GM12878 (cell line): Measurements from ENCODE around the gene KCTD12. TPM values are rescaled to one million over a fixed set of nuclear protein-coding genes. Genes with fewer than 3 reads are reported as not detected.

Experiments
- ATAC-seq: fragments of 200-7000 bp; cut with Tn5 transposase; 3 replicates; pipeline ENCODE4 v1.9.1; 2020; ENCODE audit warnings: mild to moderate bottlenecking, moderate library complexity
- BruUV-seq: library from RNA; stranded (reverse); fragments of 400-500 nt; replicated peaks from 2 replicates; lab custom pipeline; 2021; lab: Mats Ljungman, UMichigan
- CTCF ChIA-PET: fragments of 300-600 bp; sonication (Branson Sonifier 250); formaldehyde crosslinking; extraction: SDS; loops from one replicate; lab custom pipeline; 2021; ENCODE audit warnings: inconsistent platforms; lab: Yijun Ruan, JAX
- POLR2A ChIA-PET: fragments of 350-600 bp; formaldehyde crosslinking; extraction: SDS; loops from one replicate; lab custom pipeline; 2021; ENCODE audit warnings: inconsistent platforms; lab: Charles Lee
- RAD21 ChIA-PET: fragments of 300-600 bp; sonication (Branson Sonifier 250); formaldehyde crosslinking; loops from one replicate; lab custom pipeline; 2023; ENCODE audit warnings: antibody characterized with exemption; ENCODE audit not compliant: unreplicated experiment; lab: Charles Lee
- SMC1A ChIA-PET: fragments of 300-600 bp; sonication (Branson Sonifier 250); formaldehyde crosslinking; loops from one replicate; lab custom pipeline; 2023; ENCODE audit not compliant: unreplicated experiment, uncharacterized antibody; lab: Charles Lee
- DNase-seq: peaks from one replicate; pipeline ENCODE4 v3.0.0-alpha.2; 2011; ENCODE audit warnings: low read depth, low spot score
- FAIRE-seq: peaks from 3 replicates; lab custom pipeline; 2011; peaks lifted over from hg19 to GRCh38; lab: Jason Lieb, UNC
- H2AFZ ChIP-seq: 2 replicates; pipeline ENCODE4 v1.6.0; 2011; ENCODE audit warnings: low read depth, low read length, control low read depth; ENCODE audit not compliant: control insufficient read depth
- H3K27ac ChIP-seq: 2 replicates; pipeline ENCODE4 v1.5.1; 2011; ENCODE audit warnings: control low read depth; ENCODE audit not compliant: control insufficient read depth, insufficient read depth
- H3K27me3 ChIP-seq, 2 experiments: replicated peaks in 1 of 2; 2 replicates each; pipeline versions ENCODE4 v1.6.0 to v1.6.1; 2011; ENCODE audit warnings: low read length in 1 of 2; ENCODE audit not compliant: control insufficient read depth in 2 of 2, insufficient read depth in 2 of 2
- H3K36me3 ChIP-seq, 2 experiments: 2 replicates each; pipeline ENCODE4 v1.5.1; 2011; ENCODE audit warnings: low read length in 1 of 2; ENCODE audit not compliant: control insufficient read depth in 2 of 2, insufficient read depth in 2 of 2
- H3K4me1 ChIP-seq: 2 replicates; pipeline ENCODE4 v1.6.1; 2011; ENCODE audit warnings: mild to moderate bottlenecking, low read length, moderate library complexity, mixed read lengths; ENCODE audit not compliant: control insufficient read depth, insufficient read depth
- H3K4me2 ChIP-seq: 2 replicates; pipeline ENCODE4 v1.6.0; 2011; ENCODE audit warnings: control low read depth; ENCODE audit not compliant: control insufficient read depth, insufficient read depth
- H3K4me3 ChIP-seq: fragments of 200-600 bp; sonication (generic); 2 replicates; pipeline ENCODE4 v1.5.1; 2016
- H3K79me2 ChIP-seq: 2 replicates; pipeline ENCODE4 v1.6.0; 2011; ENCODE audit warnings: low read length; ENCODE audit not compliant: control insufficient read depth, insufficient read depth
- H3K9ac ChIP-seq: 2 replicates; pipeline ENCODE4 v1.8.0; 2011; ENCODE audit warnings: low read length, control low read depth, mixed read lengths; ENCODE audit not compliant: control insufficient read depth, insufficient read depth
- H3K9me3 ChIP-seq: replicated peaks from 3 replicates; pipeline ENCODE4 v1.5.1; 2011; ENCODE audit warnings: mild to moderate bottlenecking, low read length; ENCODE audit not compliant: control insufficient read depth, insufficient read depth
- H4K20me1 ChIP-seq: 2 replicates; pipeline ENCODE4 v1.6.0; 2011; ENCODE audit not compliant: control insufficient read depth, insufficient read depth
- ATF7 ChIP-seq: fragments of 450-650 bp; IDR thresholded peaks from 2 replicates; pipeline ENCODE4 v1.6.1; 2016; ENCODE audit warnings: low read depth, mild to moderate bottlenecking
- BCL3 ChIP-seq: IDR thresholded peaks from 2 replicates; pipeline ENCODE4 v1.6.1; 2011; ENCODE audit warnings: borderline replicate concordance, low read depth, mild to moderate bottlenecking, moderate library complexity, low read length; ENCODE audit not compliant: insufficient read depth, poor library complexity, severe bottlenecking
- CUX1 ChIP-seq: IDR thresholded peaks from 2 replicates; pipeline ENCODE4 v1.6.1; 2012; ENCODE audit warnings: improper control_type of control experiment, low read depth, low read length; ENCODE audit not compliant: insufficient replicate concordance
- EED ChIP-seq: sonication (generic); IDR thresholded peaks from 2 replicates; pipeline ENCODE4 v1.6.1; 2016; ENCODE audit warnings: antibody characterized with exemption, low read depth
- HCFC1 ChIP-seq: fragments of 150-350 bp; IDR thresholded peaks from 2 replicates; pipeline ENCODE4 v1.6.1; 2014; ENCODE audit warnings: low read length
- MAX ChIP-seq: IDR thresholded peaks from 2 replicates; pipeline ENCODE4 v1.6.1; 2012; ENCODE audit warnings: low read depth, low read length, improper control_type of control experiment
- NRF1 ChIP-seq: conservative IDR thresholded peaks from 2 replicates; pipeline ENCODE4 v1.6.1; 2011; ENCODE audit warnings: mild to moderate bottlenecking, low read depth, low read length, improper control_type of control experiment
- PAX5 ChIP-seq: IDR thresholded peaks from 2 replicates; pipeline ENCODE4 v1.6.1; 2011; ENCODE audit warnings: low read depth, low read length, borderline replicate concordance
- PAX8 ChIP-seq: fragments of 450-650 bp; IDR thresholded peaks from 2 replicates; pipeline ENCODE4 v1.6.1; 2017; ENCODE audit warnings: mild to moderate bottlenecking, moderate library complexity
- POU2F2 ChIP-seq: IDR thresholded peaks from 3 replicates; pipeline ENCODE4 v1.6.1; 2011; ENCODE audit warnings: low read depth, mild to moderate bottlenecking, low read length, borderline replicate concordance
- RCOR1 ChIP-seq: conservative IDR thresholded peaks from 2 replicates; pipeline ENCODE4 v1.6.1; 2012; ENCODE audit warnings: low read depth, low read length, improper control_type of control experiment
- SIX5 ChIP-seq: IDR thresholded peaks from 2 replicates; pipeline ENCODE4 v1.6.1; 2011; ENCODE audit warnings: mild to moderate bottlenecking, low read depth, low read length, moderate library complexity; ENCODE audit not compliant: severe bottlenecking
- SKIL ChIP-seq: fragments of 450-650 bp; IDR thresholded peaks from 2 replicates; pipeline ENCODE4 v1.6.1; 2017; ENCODE audit warnings: mild to moderate bottlenecking, low read depth, inconsistent platforms; ENCODE audit not compliant: poor library complexity, severe bottlenecking
- SMAD1 ChIP-seq: fragments of 450-650 bp; IDR thresholded peaks from 2 replicates; pipeline ENCODE4 v1.6.1; 2018; ENCODE audit warnings: mild to moderate bottlenecking, low read depth; ENCODE audit not compliant: partially characterized antibody
- WRNIP1 ChIP-seq: IDR thresholded peaks from 2 replicates; pipeline ENCODE4 v1.6.1; 2011; ENCODE audit warnings: low read depth, low read length, improper control_type of control experiment, borderline replicate concordance
- ZNF622 ChIP-seq: fragments of 450-650 bp; IDR thresholded peaks from 2 replicates; pipeline ENCODE4 v1.6.1; 2017; ENCODE audit warnings: mild to moderate bottlenecking, inconsistent platforms
- WGBS: methylation state at CpG from one replicate; pipeline ENCODE4 v1.1.6; 2016; ENCODE audit warnings: low lambda C conversion rate; ENCODE audit not compliant: insufficient replicate concordance, insufficient coverage; ENCODE audit errors: missing lambda C conversion rate; 5-methylcytosine and 5-hydroxymethylcytosine counted together
- in situ Hi-C: fragments of 300-500 bp; cut with MboI; formaldehyde crosslinking; loops from 9 replicates; pipeline ENCODE4 v1.14.3; 2018; ENCODE audit warnings: mixed read lengths
- intact Hi-C: fragments of 100-400 bp; cut with micrococcal nuclease; formaldehyde crosslinking; loops from one replicate; pipeline ENCODE4 v1.14.2; 2022; ENCODE audit not compliant: unreplicated experiment
- polyA plus RNA-seq, 11 experiments: library from polyadenylated mRNA; depleted of rRNA in 4 of 11; unstranded in 6 of 11; stranded (reverse) in 5 of 11; fragments of >200 nt; fragmentation: Nextera tagmentation in 4 of 11; fragmentation: Illumina TruSeq in 1 of 11; extraction: Ambion mirVana in 4 of 11; extraction: Trizol in 1 of 11; gene quantifications; 1 replicate in 1 of 11; 2 replicates in 10 of 11; pipeline versions ENCODE4 v1.2.1 to v1.2.3, GENCODE V29; 2011 to 2016; ENCODE audit warnings: inconsistent platforms in 2 of 11, missing spikeins in 2 of 11, low read depth in 1 of 11
- total RNA-seq, 4 experiments: library from RNA; depleted of rRNA in 3 of 4; stranded (reverse); fragments of >200 nt in 3 of 4; fragmentation: Illumina TruSeq in 1 of 4; extraction: Trizol in 1 of 4; gene quantifications; 2 replicates each; pipeline versions ENCODE4 v1.2.1 to v1.2.3, GENCODE V29; 2013 to 2021

Gene KCTD12
- total and polyA plus RNA-seq, 10 of the 15 experiments (the other 5 are each of a cell fraction or from before 2014, with no cell fraction given) = 0.24 to 2.9 (median 0.92) TPM

GRCh38 chr13:76833441-76833954 is 52.7 kb downstream of the KCTD12 start:
- no peak overlapping the region for H2AFZ ChIP-seq
- CTCF ChIA-PET = interaction anchor here (1.0 kb wide), 1 partner anchor 50 kb away, joined by 3 read pairs; no protein-coding TSS in a partner anchor
- POLR2A ChIA-PET = no interaction called here
- H3K79me2 ChIP-seq = no peaks in the 10 kb centered on the region
- H3K4me2 ChIP-seq = no peak overlapping the region
- in situ Hi-C loops (no loop called here), intact Hi-C loops (no loop called here)
- RAD21 ChIA-PET = interaction anchor here (0.8 kb wide), 1 partner anchor 659 kb away, joined by 3 read pairs; no protein-coding TSS in a partner anchor
- ATAC-seq (no peak), DNase-seq (no peak), FAIRE-seq (no peak)
- H3K4me1 ChIP-seq = no peaks in the 10 kb centered on the region; the same call in 1 of the 2 replicates
- no peak overlapping the region for H3K9ac ChIP-seq
- H4K20me1 ChIP-seq = no peaks in the 10 kb centered on the region
- H3K27ac ChIP-seq = no peak overlapping the region
- no peaks in the 10 kb centered on the region for H3K9me3 ChIP-seq
- no peaks in the 10 kb centered on the region for H3K36me3 ChIP-seq
- no peak overlapping the region for H3K4me3 ChIP-seq
- no TSS peak for BruUV-seq
- SMC1A ChIA-PET = interaction anchor here (1.0 kb wide), 1 partner anchor 14 kb away, joined by 3 read pairs; no protein-coding TSS in a partner anchor
- H3K27me3 ChIP-seq = no peaks in the 10 kb centered on the region; a peak in 1 of 4 replicates
- 58% methylated on average over 8 of the region's 8 CpGs for WGBS
- TF ChIP-seq HCFC1 = no peak
- no peak for TF ChIP-seq ZNF622
- no peak for TF ChIP-seq BCL3
- no peak for TF ChIP-seq WRNIP1
- TF ChIP-seq POU2F2 = no peak
- TF ChIP-seq NRF1 = no peak
- TF ChIP-seq PAX5 = no peak
- TF ChIP-seq PAX8 = no peak
- TF ChIP-seq SKIL = no peak
- TF ChIP-seq SIX5 = no peak
- TF ChIP-seq SMAD1 = no peak
- no peak for TF ChIP-seq RCOR1
- TF ChIP-seq ATF7 = no peak
- TF ChIP-seq EED = no peak
- TF ChIP-seq CUX1 = no peak
- no peak for TF ChIP-seq MAX
